AG10803 (cell line): ENCODE results near the gene CMSS1.

Source experiments
- DNase-seq: peaks from one replicate; pipeline ENCODE4 v3.0.0; 2010; ENCODE audit warnings: low read depth
- H3K4me3 ChIP-seq: 2 replicates; pipeline ENCODE4 v1.5.1; 2011; ENCODE audit warnings: mild to moderate bottlenecking, low read length, control low read depth
- TF ChIP-seq, protein P1 (sequence below): conservative IDR thresholded peaks from 2 replicates; pipeline ENCODE4 v1.5.1; 2011; ENCODE audit warnings: mild to moderate bottlenecking, low read length, control low read depth, inconsistent platforms

Gene CMSS1

GRCh38 chr3:100008081-100008698, 190.5 kb downstream of the CMSS1 start:
- no peak overlapping the region for H3K4me3 ChIP-seq
- no peak for DNase-seq
- TF ChIP-seq, protein P1, sequence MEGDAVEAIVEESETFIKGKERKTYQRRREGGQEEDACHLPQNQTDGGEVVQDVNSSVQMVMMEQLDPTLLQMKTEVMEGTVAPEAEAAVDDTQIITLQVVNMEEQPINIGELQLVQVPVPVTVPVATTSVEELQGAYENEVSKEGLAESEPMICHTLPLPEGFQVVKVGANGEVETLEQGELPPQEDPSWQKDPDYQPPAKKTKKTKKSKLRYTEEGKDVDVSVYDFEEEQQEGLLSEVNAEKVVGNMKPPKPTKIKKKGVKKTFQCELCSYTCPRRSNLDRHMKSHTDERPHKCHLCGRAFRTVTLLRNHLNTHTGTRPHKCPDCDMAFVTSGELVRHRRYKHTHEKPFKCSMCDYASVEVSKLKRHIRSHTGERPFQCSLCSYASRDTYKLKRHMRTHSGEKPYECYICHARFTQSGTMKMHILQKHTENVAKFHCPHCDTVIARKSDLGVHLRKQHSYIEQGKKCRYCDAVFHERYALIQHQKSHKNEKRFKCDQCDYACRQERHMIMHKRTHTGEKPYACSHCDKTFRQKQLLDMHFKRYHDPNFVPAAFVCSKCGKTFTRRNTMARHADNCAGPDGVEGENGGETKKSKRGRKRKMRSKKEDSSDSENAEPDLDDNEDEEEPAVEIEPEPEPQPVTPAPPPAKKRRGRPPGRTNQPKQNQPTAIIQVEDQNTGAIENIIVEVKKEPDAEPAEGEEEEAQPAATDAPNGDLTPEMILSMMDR, result no peak

- no peak for DNase-seq
- TF ChIP-seq, protein P1, result no peak
- no peak overlapping the region for H3K4me3 ChIP-seq
Measured at GRCh38 chr3:100009276-100010086, 191.8 kb downstream of the CMSS1 start.

- H3K4me3 ChIP-seq, result no peak overlapping the region
- TF ChIP-seq, protein P1, result no peak
- DNase-seq, result no peak
Measured at GRCh38 chr3:100010087-100010417, 192.4 kb downstream of the CMSS1 start.

GRCh38 chr3:100018806-100019205, 201.1 kb downstream of the CMSS1 start:
- H3K4me3 ChIP-seq, result no peak overlapping the region
- DNase-seq, result no peak
- TF ChIP-seq, protein P1, result no peak

- TF ChIP-seq, protein P1, result no peak
- no peak overlapping the region for H3K4me3 ChIP-seq
- DNase-seq, result no peak
Measured at GRCh38 chr3:100019719-100020118, 202.1 kb downstream of the CMSS1 start.

DNA sequence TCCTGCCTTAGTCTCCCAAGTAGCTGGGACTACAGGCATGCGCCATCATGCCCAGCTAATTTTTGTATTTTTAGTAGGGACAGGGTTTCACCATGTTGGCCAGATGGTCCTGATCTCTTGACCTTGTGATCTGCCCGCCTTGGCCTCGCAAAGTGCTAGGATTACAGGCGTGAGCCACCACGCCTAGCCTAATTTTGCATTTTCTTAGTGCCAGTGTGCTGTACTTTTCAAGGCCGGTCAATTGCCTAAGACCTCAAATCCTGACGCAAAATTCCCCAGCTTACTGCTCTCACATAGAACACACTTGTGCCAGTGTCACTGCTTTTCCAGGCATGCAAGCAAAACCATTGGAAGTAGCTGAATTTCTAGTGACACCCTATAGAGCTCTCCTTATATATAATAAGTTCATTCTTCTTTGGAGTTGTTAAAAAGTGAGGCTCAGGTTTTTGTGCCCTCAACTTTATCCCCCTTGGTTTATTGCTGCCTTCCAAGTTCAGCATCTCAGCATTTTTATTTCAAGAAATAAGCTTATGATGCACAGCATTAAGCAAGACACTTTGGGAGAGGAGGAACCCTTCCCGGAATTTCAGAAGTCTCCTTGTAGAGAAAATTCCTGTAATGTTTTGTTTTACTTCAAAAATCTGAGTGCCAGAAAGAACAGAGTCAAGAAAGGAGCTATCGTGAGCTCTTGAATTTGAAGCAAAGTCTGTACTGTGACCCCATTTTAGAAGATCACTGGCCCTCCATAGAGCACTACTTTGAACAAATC, 203.4 kb downstream of the CMSS1 start:
- TF ChIP-seq, protein P1, result no peak
- no peak overlapping the region for H3K4me3 ChIP-seq
- DNase-seq, result peak; percentile 80
